Activated CD4-positive, alpha-beta T cell treated with anti-CD3 and anti-CD28 coated beads, Interleukin-2, amount 10 ng/mL, durations not matched to agents 24 days and 14 days (primary cell): ENCODE measurements around the gene EVA1A. TPM values are rescaled to one million over a fixed set of nuclear protein-coding genes. Genes with fewer than 3 reads are reported as not detected.

Experiments used
- DNase-seq: peaks from one replicate; pipeline ENCODE4 v3.0.0; 2022
- H3K27ac Mint-ChIP-seq: one replicate; pipeline ENCODE4 v1.8.0; 2022; ENCODE audit warnings: mild to moderate bottlenecking, mixed read lengths
- H3K27me3 Mint-ChIP-seq: one replicate; pipeline ENCODE4 v1.8.0; 2022; ENCODE audit warnings: mixed read lengths
- H3K36me3 Mint-ChIP-seq: one replicate; pipeline ENCODE4 v1.8.0; 2022; ENCODE audit warnings: low read depth, mild to moderate bottlenecking, mixed read lengths
- H3K4me1 Mint-ChIP-seq: one replicate; pipeline ENCODE4 v1.8.0; 2021; ENCODE audit warnings: mixed read lengths
- H3K4me3 Mint-ChIP-seq: one replicate; pipeline ENCODE4 v1.8.0; 2022; ENCODE audit warnings: mild to moderate bottlenecking, moderate library complexity, mixed read lengths
- H3K9me3 Mint-ChIP-seq: one replicate; pipeline ENCODE4 v1.8.0; 2021; ENCODE audit warnings: mixed read lengths
- intact Hi-C: fragments of 100-400 bp; cut with micrococcal nuclease; formaldehyde crosslinking; loops from one replicate; pipeline ENCODE4 v1.15.1; 2023
- total RNA-seq: library from RNA; stranded (reverse); gene quantifications from 2 replicates; pipeline ENCODE4 v1.2.3, GENCODE V29; 2022

The EVA1A gene
- total RNA-seq, 1 donor from 2014 or later = not detected

DNA sequence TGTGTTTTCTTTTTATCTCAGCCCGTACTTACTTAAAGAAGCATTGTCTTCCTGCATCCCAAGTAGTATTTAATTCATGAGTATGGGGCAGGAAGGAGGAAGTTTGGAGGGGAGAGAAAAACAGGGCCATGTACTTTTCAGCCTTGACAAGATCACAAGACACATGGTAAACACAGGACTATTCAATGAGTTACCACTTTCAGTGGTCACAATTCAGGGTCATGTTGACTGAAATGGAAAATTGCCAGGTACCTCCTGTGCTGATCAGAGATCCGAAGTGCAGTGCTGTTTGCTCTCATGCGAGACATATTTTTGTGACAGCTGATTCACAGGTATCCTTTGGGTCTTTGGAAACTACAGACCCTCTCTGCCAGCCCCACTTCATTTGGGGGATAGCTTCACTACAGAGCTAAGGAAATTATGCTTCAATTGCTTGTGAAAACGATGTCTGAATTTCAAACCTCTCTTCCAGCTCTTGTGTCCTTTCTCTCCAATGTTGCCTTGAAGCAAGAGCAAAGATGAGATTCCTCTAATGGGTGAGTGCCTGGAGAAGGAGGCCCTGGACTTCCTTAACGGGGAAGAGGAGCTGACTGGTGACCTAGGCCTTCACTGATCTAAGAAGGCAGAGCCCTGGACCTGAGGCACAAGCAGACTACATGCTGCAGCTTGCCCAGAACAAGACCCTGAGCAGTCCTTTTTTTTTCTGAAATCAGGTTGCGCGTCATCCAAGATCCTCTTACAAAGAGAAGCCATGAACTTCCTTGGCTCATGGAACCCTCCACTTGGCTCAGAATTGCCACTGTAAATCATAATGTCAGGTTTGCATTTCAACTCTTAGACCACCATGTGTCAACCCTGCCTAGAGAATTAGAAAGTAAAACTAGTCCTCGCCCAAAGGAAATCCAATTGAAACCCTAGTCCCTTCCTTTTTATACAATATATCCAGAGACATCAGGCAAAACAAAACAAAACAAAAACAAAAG is 44.1 kb downstream of the EVA1A start:
- H3K27me3 Mint-ChIP-seq = peaks cover 12% of the 10 kb centered on the region
- H3K4me1 Mint-ChIP-seq = no peaks in the 10 kb centered on the region
- H3K27ac Mint-ChIP-seq = no peak overlapping the region
- intact Hi-C loops = no loop called here
- H3K36me3 Mint-ChIP-seq = no peaks in the 10 kb centered on the region
- H3K4me3 Mint-ChIP-seq = no peak overlapping the region
- DNase-seq = no peak
- H3K9me3 Mint-ChIP-seq = peaks cover 11% of the 10 kb centered on the region

DNA sequence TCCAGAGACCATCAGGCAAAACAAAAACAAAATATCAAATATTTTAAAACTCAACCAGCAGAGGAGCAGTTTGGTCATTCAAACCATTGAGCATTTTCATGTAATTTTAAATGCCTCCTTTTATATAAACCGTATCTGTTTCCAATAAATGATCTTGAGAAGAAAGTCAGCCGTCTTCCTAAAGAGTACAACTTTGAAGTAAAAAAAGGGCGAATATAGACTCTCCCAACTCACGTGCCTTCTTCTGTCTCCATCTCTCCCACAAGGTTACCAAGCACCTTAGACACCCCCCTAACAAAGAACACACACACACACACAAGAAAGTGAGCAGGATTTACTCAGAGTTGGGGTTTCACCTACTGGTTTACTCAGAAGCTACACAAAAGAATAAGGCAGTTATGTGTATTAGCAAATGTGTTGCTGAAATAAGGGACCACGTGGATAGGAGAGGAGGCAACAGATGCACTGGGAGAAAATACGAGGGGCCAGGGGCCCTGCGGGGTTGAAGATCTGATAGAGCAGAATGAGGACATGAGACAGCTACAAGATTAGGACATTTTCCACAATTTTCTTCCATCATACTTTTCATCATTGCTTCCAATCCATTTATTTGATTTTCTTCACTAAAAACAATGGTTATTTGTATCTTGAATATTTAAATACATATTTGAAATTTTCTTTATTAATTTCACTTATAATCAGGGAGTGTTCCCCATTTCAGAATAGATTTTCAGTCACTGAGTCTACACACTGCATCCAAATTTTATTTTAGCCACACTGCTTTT is 45.0 kb downstream of the EVA1A start:
- no peak overlapping the region for H3K27ac Mint-ChIP-seq
- H3K36me3 Mint-ChIP-seq = no peaks in the 10 kb centered on the region
- no peak overlapping the region for H3K4me3 Mint-ChIP-seq
- H3K27me3 Mint-ChIP-seq = peaks cover 12% of the 10 kb centered on the region
- H3K9me3 Mint-ChIP-seq = peaks cover 11% of the 10 kb centered on the region
- H3K4me1 Mint-ChIP-seq = no peaks in the 10 kb centered on the region
- DNase-seq = no peak
- intact Hi-C loops = no loop called here

DNA sequence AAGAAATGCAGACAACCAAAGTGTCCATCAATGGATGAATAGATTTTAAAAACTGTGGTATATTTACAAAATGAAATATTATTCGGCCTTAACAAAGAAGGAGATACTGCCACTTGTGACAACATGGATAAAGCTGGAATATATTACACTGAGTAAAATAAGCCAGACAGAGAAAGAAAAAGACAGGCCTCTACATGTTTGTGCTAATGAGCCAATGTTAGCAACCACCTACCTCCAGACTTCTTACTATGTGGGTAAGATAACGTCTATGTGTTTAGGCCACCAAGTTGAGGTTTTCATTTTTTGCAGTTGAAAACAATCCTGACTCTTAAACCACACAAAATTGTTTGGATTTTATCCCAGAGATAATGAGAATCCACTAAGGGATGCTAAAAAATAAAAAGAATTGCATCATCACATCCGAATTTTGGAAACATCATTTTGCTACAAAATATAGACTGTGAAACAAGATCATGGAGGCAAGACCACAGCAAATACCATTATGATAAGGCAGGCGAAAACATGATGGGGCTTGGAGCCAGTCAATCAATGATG is 47.0 kb downstream of the EVA1A start:
- intact Hi-C loops = no loop called here
- DNase-seq = no peak
- Mint-ChIP-seq H3K4me3 (no peak overlapping the region), H3K27me3 (peaks cover 5% of the 10 kb centered on the region), H3K27ac (no peak overlapping the region), H3K36me3 (no peaks in the 10 kb centered on the region), H3K4me1 (no peaks in the 10 kb centered on the region), H3K9me3 (peaks cover 13% of the 10 kb centered on the region)

DNA sequence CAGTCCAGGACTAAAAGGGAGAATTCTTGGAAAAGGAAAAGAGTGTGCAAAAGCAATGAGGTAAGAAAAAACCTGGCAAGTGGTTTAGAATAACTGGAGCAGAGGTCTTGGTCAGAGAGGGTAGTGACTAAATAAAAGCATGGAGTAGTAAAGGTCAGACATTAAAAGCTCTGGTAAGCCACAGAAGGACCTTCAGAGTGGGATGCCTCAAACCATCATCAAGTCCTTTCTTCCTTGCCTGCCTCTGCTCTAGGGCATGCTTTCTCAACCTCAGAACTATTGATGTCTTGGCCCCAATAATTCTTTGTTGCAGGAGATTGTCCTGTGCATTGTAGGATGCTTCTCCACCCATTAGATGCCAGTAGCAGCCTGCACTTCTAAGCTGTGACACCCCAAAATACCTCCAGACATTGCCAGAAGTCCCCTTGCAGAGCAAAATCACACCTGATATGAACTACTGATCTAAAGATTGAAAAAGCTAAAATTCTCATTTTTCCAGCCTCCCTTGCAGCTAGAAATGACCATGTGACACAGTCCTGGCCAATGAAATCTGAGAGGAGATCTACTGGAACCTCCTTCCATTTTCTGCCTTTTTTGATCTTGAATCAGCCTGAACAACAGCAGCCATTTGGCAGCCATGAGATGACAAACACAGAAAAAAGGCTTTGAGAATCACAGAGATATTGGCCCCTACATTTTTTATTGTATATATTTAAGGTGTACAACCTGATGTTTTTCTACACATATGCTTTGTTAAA is 48.1 kb downstream of the EVA1A start:
- intact Hi-C loops = no loop called here
- DNase-seq = no peak
- Mint-ChIP-seq H3K4me1 (no peaks in the 10 kb centered on the region), H3K36me3 (no peaks in the 10 kb centered on the region), H3K27me3 (peaks cover 2% of the 10 kb centered on the region), H3K9me3 (peaks cover 16% of the 10 kb centered on the region), H3K27ac (no peak overlapping the region), H3K4me3 (no peak overlapping the region)

DNA sequence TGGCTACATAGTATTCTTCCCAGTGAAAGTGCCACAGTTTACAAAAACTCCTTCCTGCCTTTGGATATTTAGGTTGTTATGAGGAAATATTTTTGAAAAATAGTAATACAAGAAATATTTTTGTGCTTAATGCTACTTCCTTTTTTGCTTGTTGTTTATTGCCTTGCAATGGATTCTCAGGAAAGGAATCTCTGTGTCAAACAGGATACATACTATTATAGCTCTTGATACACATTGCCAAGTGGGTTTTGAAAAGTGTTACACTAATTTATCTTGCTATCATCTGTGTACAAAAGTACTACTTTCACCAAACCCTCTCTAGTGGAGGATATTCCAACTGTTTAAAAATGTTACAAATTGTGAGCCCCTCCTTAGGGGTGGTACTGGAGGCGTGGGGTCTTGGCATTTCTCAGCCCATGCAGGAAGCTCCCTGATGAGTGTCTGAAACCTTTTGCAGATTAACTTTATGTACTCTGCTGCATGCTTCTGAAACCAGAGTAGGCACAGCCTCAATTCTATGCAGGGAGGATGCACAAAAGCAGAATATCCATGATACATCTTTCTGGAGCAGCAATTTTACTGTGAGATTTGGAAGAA is 54.5 kb downstream of the EVA1A start:
- H3K9me3 Mint-ChIP-seq = peaks cover 5% of the 10 kb centered on the region
- H3K4me1 Mint-ChIP-seq = no peaks in the 10 kb centered on the region
- no peak for DNase-seq
- H3K4me3 Mint-ChIP-seq = no peak overlapping the region
- H3K36me3 Mint-ChIP-seq = no peaks in the 10 kb centered on the region
- intact Hi-C loops = no loop called here
- no peaks in the 10 kb centered on the region for H3K27me3 Mint-ChIP-seq
- H3K27ac Mint-ChIP-seq = no peak overlapping the region

DNA sequence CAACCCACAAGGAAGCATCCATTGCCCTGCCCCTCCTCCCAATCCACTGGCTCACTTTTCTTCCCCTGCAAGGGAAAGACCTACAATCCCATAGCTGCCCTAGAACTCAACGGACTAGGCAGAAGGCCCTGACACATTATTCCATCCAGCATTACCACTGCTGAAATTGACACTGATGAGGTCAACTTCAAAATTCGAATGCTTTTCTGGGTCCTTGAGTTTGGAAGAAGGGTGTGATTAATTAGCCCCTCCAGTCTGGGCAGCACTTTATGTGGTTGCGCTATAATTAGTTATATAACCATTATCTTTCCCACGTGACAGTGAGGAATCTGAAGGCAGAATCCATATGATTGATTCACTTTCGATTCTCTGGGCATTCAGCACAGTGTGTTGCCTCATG is 55.7 kb downstream of the EVA1A start:
- DNase-seq = no peak
- no peak overlapping the region for H3K4me3 Mint-ChIP-seq
- H3K4me1 Mint-ChIP-seq = no peaks in the 10 kb centered on the region
- intact Hi-C loops = no loop called here
- peaks cover 2% of the 10 kb centered on the region for H3K27me3 Mint-ChIP-seq
- H3K36me3 Mint-ChIP-seq = no peaks in the 10 kb centered on the region
- H3K27ac Mint-ChIP-seq = no peak overlapping the region
- H3K9me3 Mint-ChIP-seq = peaks cover 5% of the 10 kb centered on the region

DNA sequence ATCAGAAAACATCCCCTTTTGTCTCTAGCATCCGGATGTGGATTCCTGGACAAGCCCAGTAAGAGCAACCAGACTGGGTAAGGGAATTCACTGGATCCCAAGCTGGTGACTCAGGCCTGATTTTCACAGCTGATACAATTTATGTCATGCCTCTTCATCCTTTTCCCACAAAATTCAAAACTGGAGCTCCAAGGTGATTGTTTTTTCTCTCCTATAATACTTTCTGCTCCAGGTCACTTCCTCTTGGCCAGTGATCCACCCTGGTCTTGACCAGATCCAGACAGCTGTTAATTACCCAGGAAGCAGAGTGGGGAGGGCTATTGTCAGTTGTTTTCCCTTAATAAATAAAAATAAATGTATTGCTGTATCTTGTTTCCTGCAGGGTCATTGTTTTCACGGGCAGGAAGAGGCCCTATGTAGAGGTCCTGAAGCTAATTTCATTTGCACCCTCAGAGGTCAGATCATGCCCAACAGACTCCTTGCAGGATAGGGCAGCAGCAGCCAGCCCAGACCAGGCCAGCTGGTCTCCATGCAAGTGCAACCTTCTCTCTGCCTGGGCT is 57.6 kb downstream of the EVA1A start:
- intact Hi-C loops = no loop called here
- Mint-ChIP-seq H3K27ac (no peak overlapping the region), H3K4me1 (no peaks in the 10 kb centered on the region), H3K36me3 (no peaks in the 10 kb centered on the region), H3K27me3 (peaks cover 2% of the 10 kb centered on the region), H3K4me3 (no peak overlapping the region), H3K9me3 (no peaks in the 10 kb centered on the region)
- no peak for DNase-seq

DNA sequence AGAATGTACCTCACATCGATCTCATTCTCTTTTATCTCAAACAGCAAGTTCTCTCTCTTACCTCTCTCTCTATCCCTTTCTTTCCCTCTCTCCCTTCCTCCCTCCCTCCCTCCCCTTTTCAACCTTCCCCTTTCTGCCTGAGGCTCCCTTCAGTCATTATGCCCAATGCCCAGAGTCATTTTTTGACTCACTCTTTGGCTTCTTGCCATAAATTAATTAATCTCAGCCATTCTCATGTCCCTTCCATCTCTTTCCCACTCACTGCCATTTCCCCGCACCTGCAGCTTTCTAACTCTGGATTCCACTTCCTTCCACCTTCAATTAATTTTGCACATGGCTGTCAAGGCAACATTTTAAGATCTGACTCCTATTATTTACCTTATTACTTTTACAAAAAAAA is 60.1 kb downstream of the EVA1A start:
- no peaks in the 10 kb centered on the region for H3K4me1 Mint-ChIP-seq
- H3K4me3 Mint-ChIP-seq = no peak overlapping the region
- no peaks in the 10 kb centered on the region for H3K9me3 Mint-ChIP-seq
- intact Hi-C loops = no loop called here
- H3K36me3 Mint-ChIP-seq = no peaks in the 10 kb centered on the region
- DNase-seq = no peak
- H3K27me3 Mint-ChIP-seq = peaks cover 6% of the 10 kb centered on the region
- H3K27ac Mint-ChIP-seq = no peak overlapping the region

DNA sequence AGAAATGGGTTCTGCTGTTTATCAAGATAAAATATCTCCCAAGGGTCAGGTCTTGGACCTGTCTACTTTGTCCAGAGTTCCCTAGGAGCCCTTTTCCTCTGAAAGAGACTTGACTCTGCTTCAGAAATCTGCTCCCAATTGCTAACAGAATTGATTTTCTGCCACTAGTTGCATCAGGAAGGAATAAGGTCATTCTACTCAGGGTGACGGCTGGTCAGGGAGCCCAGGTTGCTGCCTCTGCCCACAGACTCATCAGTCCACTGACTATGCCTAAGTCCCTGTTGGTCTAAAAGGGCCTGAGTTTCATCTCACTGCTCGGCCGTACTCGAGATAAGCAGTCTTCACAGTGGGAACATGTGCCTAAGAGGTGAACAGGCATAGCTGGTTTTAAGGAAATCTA is 61.2 kb downstream of the EVA1A start:
- no peak overlapping the region for H3K4me3 Mint-ChIP-seq
- peaks cover 6% of the 10 kb centered on the region for H3K27me3 Mint-ChIP-seq
- no peak overlapping the region for H3K27ac Mint-ChIP-seq
- no peaks in the 10 kb centered on the region for H3K9me3 Mint-ChIP-seq
- DNase-seq = no peak
- intact Hi-C loops = no loop called here
- no peaks in the 10 kb centered on the region for H3K4me1 Mint-ChIP-seq
- H3K36me3 Mint-ChIP-seq = no peaks in the 10 kb centered on the region

DNA sequence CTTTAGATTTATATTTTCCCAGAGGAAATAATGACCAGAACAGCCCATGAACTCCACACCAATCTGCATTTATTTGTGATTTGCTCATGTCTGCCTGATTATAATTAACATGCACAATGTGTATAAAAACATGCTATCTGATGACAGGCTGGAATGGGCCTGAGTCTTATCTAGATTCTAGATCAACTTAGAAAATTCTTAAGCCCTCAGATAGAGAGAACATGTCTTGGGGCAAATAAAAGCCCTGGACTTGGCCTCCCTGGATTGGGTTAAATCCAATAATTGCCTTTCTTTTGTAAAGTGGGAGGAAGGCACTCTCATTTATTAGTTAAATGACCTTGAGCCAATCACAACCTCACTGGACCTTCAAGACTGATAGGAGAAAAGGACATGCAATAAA is 61.8 kb downstream of the EVA1A start:
- intact Hi-C loops = no loop called here
- Mint-ChIP-seq H3K27me3 (peaks cover 6% of the 10 kb centered on the region), H3K4me1 (no peaks in the 10 kb centered on the region), H3K36me3 (no peaks in the 10 kb centered on the region), H3K27ac (no peak overlapping the region), H3K9me3 (no peaks in the 10 kb centered on the region), H3K4me3 (no peak overlapping the region)
- no peak for DNase-seq

DNA sequence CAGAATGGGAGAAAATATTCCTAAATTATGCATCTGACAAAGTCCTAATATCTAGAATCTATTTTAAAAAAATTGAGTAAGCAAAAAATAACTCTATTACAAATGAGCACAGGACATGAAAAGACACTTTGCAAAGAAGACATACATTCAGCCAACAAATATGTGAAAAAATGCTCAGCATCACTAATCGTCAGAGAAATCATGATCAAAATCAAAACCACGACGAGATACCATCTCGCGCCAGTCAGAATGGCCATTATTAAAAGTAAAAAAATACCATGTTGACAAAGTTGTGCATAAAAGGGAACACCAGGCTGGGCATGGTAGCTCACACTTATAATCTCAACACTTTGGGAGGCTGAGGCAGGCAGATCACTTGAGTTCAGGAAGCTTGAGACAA is 63.5 kb downstream of the EVA1A start:
- Mint-ChIP-seq H3K4me3 (no peak overlapping the region), H3K36me3 (no peaks in the 10 kb centered on the region), H3K27me3 (peaks cover 7% of the 10 kb centered on the region), H3K9me3 (no peaks in the 10 kb centered on the region), H3K27ac (no peak overlapping the region), H3K4me1 (no peaks in the 10 kb centered on the region)
- DNase-seq = no peak
- intact Hi-C loops = no loop called here

DNA sequence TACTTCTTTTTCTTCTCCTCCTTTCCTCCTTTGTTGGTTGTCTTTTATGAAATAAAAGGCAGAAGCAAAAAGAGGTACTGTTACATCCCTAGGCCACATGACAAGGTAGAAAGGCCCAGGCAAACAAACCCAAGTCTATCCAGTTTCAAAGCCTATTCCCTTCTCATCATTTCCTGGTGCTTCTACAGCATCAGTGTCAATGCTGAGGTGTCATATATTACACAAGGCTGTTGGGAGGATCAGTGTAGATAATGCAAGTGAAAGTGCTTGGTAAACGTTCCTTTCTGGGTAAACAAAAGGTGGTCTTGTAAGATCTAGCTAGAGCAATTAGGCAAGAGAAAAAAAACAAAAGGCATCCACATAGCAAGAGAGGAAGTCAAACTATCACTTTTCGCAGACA is 64.9 kb downstream of the EVA1A start:
- no peak overlapping the region for H3K4me3 Mint-ChIP-seq
- H3K27me3 Mint-ChIP-seq = peaks cover 5% of the 10 kb centered on the region
- no peak for DNase-seq
- intact Hi-C loops = no loop called here
- H3K27ac Mint-ChIP-seq = no peak overlapping the region
- H3K9me3 Mint-ChIP-seq = no peaks in the 10 kb centered on the region
- no peaks in the 10 kb centered on the region for H3K4me1 Mint-ChIP-seq
- H3K36me3 Mint-ChIP-seq = no peaks in the 10 kb centered on the region

DNA sequence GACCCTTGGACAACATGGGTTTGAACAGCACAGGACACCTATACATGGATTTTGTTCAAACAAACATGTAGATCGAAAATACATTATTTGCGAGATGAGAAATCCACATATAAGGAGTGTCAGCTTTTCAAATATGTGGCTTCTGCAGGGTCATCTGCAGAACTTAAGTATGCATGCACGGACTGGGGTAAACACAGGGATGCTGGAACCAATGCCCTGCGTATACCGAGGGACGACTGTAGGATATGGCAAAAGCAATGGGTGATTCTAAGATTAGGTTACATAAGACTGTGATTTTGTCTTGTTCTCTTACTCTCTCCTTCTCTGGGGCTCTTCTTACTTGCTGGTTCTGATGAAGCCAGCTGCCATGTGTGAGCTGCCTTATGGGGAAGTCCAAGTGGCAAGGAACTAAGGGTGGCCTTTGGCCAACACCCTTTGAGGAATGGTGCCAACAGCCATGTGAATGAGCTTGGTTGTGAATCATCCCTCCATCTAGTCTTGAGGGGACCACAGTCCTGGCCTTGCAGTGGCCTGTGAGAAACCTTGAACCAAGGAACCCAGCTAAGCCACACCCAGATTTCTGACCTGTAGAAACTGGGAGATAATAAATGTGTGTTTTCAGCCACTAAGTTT is 66.5 kb downstream of the EVA1A start:
- Mint-ChIP-seq H3K27me3 (peaks cover 5% of the 10 kb centered on the region), H3K4me3 (no peak overlapping the region), H3K36me3 (no peaks in the 10 kb centered on the region), H3K9me3 (no peaks in the 10 kb centered on the region), H3K4me1 (no peaks in the 10 kb centered on the region), H3K27ac (no peak overlapping the region)
- no peak for DNase-seq
- intact Hi-C loops = no loop called here
